IMR-90 (cell line): Measurements from ENCODE around the gene FERMT2. TPM values are rescaled to one million over a fixed set of nuclear protein-coding genes. Genes with fewer than 3 reads are reported as not detected.

Experiments
- ATAC-seq: fragments of 200-7000 bp; cut with Tn5 transposase; 2 replicates; pipeline ENCODE4 v1.9.1; 2020; ENCODE audit warnings: low read depth, mild to moderate bottlenecking, moderate library complexity
- BruUV-seq: library from RNA; stranded (reverse); fragments of 400-500 nt; replicated peaks from 2 replicates; lab custom pipeline; 2021; lab: Mats Ljungman, UMichigan
- CTCF ChIA-PET: fragments of 300-600 bp; formaldehyde crosslinking; extraction: SDS; loops from one replicate; lab custom pipeline; 2021; ENCODE audit warnings: antibody characterized with exemption; lab: Yijun Ruan, JAX
- POLR2A ChIA-PET: fragments of 300-600 bp; sonication (Branson Sonifier 250); formaldehyde crosslinking; loops from one replicate; lab custom pipeline; 2022; ENCODE audit warnings: antibody characterized with exemption; ENCODE audit not compliant: unreplicated experiment; lab: Charles Lee
- DNase-seq: peaks from one replicate; pipeline ENCODE4 v3.0.0; 2013
- H2AFZ ChIP-seq: replicated peaks from 2 replicates; pipeline ENCODE3; 2013; ENCODE audit warnings: low read length, mild to moderate bottlenecking; ENCODE audit not compliant: poor library complexity
- H2AK5ac ChIP-seq: 2 replicates; pipeline ENCODE4 v1.6.1; 2013; ENCODE audit warnings: low read depth, low read length, inconsistent platforms
- H2AK9ac ChIP-seq: replicated peaks from 2 replicates; pipeline ENCODE3; 2013; ENCODE audit warnings: mild to moderate bottlenecking, low read depth, low read length, moderate library complexity; ENCODE audit not compliant: poor library complexity
- H2BK120ac ChIP-seq: 2 replicates; pipeline ENCODE4 v1.6.1; 2013; ENCODE audit warnings: low read depth, low read length, inconsistent platforms
- H2BK15ac ChIP-seq: 3 replicates; pipeline ENCODE4 v1.6.1; 2013; ENCODE audit warnings: low read depth, low read length, inconsistent platforms
- H2BK20ac ChIP-seq: 2 replicates; pipeline ENCODE4 v1.6.1; 2013; ENCODE audit warnings: low read depth, mild to moderate bottlenecking, inconsistent platforms, low read length, moderate library complexity
- H2BK5ac ChIP-seq: 2 replicates; pipeline ENCODE4 v1.6.1; 2013; ENCODE audit warnings: mild to moderate bottlenecking, low read depth, low read length, inconsistent platforms; ENCODE audit not compliant: poor library complexity, severe bottlenecking
- H3K14ac ChIP-seq: replicated peaks from 2 replicates; pipeline ENCODE4 v1.6.1; 2013; ENCODE audit warnings: low read depth, low read length, inconsistent platforms
- H3K18ac ChIP-seq: 2 replicates; pipeline ENCODE4 v1.6.1; 2013; ENCODE audit warnings: low read depth, low read length, control low read depth
- H3K23ac ChIP-seq: 2 replicates; pipeline ENCODE4 v1.6.1; 2013; ENCODE audit warnings: low read depth, low read length, inconsistent platforms
- H3K27ac ChIP-seq: 2 replicates; pipeline ENCODE4 v1.5.1; 2013; ENCODE audit warnings: mild to moderate bottlenecking, control low read depth, low read length; ENCODE audit not compliant: insufficient read depth
- H3K27me3 ChIP-seq: 2 replicates; pipeline ENCODE4 v1.6.1; 2013; ENCODE audit warnings: low read length; ENCODE audit not compliant: control insufficient read depth, insufficient read depth
- H3K36me3 ChIP-seq: 2 replicates; pipeline ENCODE4 v1.6.1; 2013; ENCODE audit warnings: low read length, mixed read lengths; ENCODE audit not compliant: control insufficient read depth, insufficient read depth
- H3K4ac ChIP-seq: 2 replicates; pipeline ENCODE4 v1.6.1; 2013; ENCODE audit warnings: low read depth, low read length, inconsistent platforms
- H3K4me1 ChIP-seq: 2 replicates; pipeline ENCODE4 v1.6.1; 2013; ENCODE audit warnings: low read length, mixed read lengths; ENCODE audit not compliant: control insufficient read depth, insufficient read depth
- H3K4me2 ChIP-seq: 2 replicates; pipeline ENCODE4 v1.6.1; 2013; ENCODE audit warnings: low read depth, mild to moderate bottlenecking, control low read depth, low read length, moderate library complexity
- H3K4me3 ChIP-seq: 2 replicates; pipeline ENCODE4 v1.5.1; 2013; ENCODE audit warnings: low read depth, mild to moderate bottlenecking, control low read depth, low read length, moderate library complexity; ENCODE audit not compliant: insufficient read depth
- H3K56ac ChIP-seq: 2 replicates; pipeline ENCODE4 v1.6.1; 2013; ENCODE audit warnings: low read length, inconsistent platforms; ENCODE audit not compliant: insufficient read depth; ENCODE audit errors: extremely low read depth
- H3K79me1 ChIP-seq, 2 experiments: 2 replicates each; pipeline ENCODE4 v1.6.1; 2013; ENCODE audit warnings: low read length in 2 of 2, inconsistent platforms in 1 of 2, low read depth in 1 of 2
- H3K9ac ChIP-seq: 2 replicates; pipeline ENCODE4 v1.6.1; 2013; ENCODE audit warnings: low read depth, low read length, control low read depth
- H3K9me1 ChIP-seq: 2 replicates; pipeline ENCODE4 v1.6.1; 2013; ENCODE audit warnings: low read length, inconsistent platforms; ENCODE audit not compliant: insufficient read depth
- H3K9me3 ChIP-seq: 2 replicates; pipeline ENCODE4 v1.6.1; 2013; ENCODE audit warnings: low read length; ENCODE audit not compliant: control insufficient read depth, insufficient read depth
- H4K20me1 ChIP-seq: 2 replicates; pipeline ENCODE4 v1.6.1; 2013; ENCODE audit warnings: low read length, inconsistent platforms; ENCODE audit not compliant: insufficient read depth
- H4K5ac ChIP-seq: 2 replicates; pipeline ENCODE4 v1.6.1; 2013; ENCODE audit warnings: mild to moderate bottlenecking, low read depth, low read length, control low read depth
- H4K8ac ChIP-seq, 2 experiments: 2 replicates each; pipeline ENCODE4 v1.6.1; 2013; ENCODE audit warnings: low read depth in 2 of 2, low read length in 2 of 2, control low read depth in 1 of 2, inconsistent platforms in 1 of 2
- H4K91ac ChIP-seq: 2 replicates; pipeline ENCODE4 v1.6.1; 2013; ENCODE audit warnings: low read depth, low read length, inconsistent platforms; ENCODE audit not compliant: insufficient read depth
- BHLHE40 ChIP-seq: fragments of 150-350 bp; IDR thresholded peaks from 2 replicates; pipeline ENCODE4 v1.6.1; 2016; ENCODE audit warnings: mild to moderate bottlenecking, low read depth, low read length
- CEBPB ChIP-seq: IDR thresholded peaks from 2 replicates; pipeline ENCODE4 v1.6.1; 2012; ENCODE audit warnings: low read depth, low read length, improper control_type of control experiment
- CHD1 ChIP-seq: IDR thresholded peaks from 2 replicates; pipeline ENCODE4 v1.6.1; 2012; ENCODE audit warnings: low read depth, low read length, improper control_type of control experiment
- CTCF ChIP-seq: conservative IDR thresholded peaks from 2 replicates; pipeline ENCODE4 v1.5.1; 2012; ENCODE audit warnings: mild to moderate bottlenecking, low read depth, low read length, improper control_type of control experiment
- ELK1 ChIP-seq: fragments of 150-350 bp; IDR thresholded peaks from 2 replicates; pipeline ENCODE4 v1.6.1; 2016; ENCODE audit warnings: low read depth, mild to moderate bottlenecking, low read length, moderate library complexity, borderline replicate concordance
- FOS ChIP-seq: fragments of 150-350 bp; IDR thresholded peaks from 2 replicates; pipeline ENCODE4 v1.6.1; 2016; ENCODE audit warnings: low read depth, low read length
- MAFK ChIP-seq: IDR thresholded peaks from 2 replicates; pipeline ENCODE4 v1.6.1; 2012; ENCODE audit warnings: low read depth, low read length, improper control_type of control experiment
- MAZ ChIP-seq: IDR thresholded peaks from 2 replicates; pipeline ENCODE4 v1.6.1; 2012; ENCODE audit warnings: low read depth, mild to moderate bottlenecking, low read length, improper control_type of control experiment, moderate library complexity, borderline replicate concordance
- MXI1 ChIP-seq: IDR thresholded peaks from 2 replicates; pipeline ENCODE4 v1.6.1; 2012; ENCODE audit warnings: low read depth, mild to moderate bottlenecking, low read length, moderate library complexity, borderline replicate concordance
- NFE2L2 ChIP-seq: fragments of 150-350 bp; IDR thresholded peaks from 2 replicates; pipeline ENCODE4 v1.6.1; 2016; ENCODE audit warnings: low read depth, mild to moderate bottlenecking, low read length
- POLR2A ChIP-seq: IDR thresholded peaks from 2 replicates; pipeline ENCODE4 v1.6.1; 2012; ENCODE audit warnings: mild to moderate bottlenecking, low read depth, low read length
- RAD21 ChIP-seq: IDR thresholded peaks from 2 replicates; pipeline ENCODE4 v1.6.1; 2012; ENCODE audit warnings: low read length, improper control_type of control experiment
- RCOR1 ChIP-seq: IDR thresholded peaks from 2 replicates; pipeline ENCODE4 v1.6.1; 2012; ENCODE audit warnings: mild to moderate bottlenecking, low read length, improper control_type of control experiment; ENCODE audit not compliant: insufficient replicate concordance
- RFX5 ChIP-seq: IDR thresholded peaks from 2 replicates; pipeline ENCODE4 v1.8.0; 2012; ENCODE audit warnings: low read depth, mild to moderate bottlenecking, low read length, moderate library complexity
- SMC3 ChIP-seq: fragments of 150-350 bp; IDR thresholded peaks from 2 replicates; pipeline ENCODE4 v1.6.1; 2016; ENCODE audit warnings: low read depth, mild to moderate bottlenecking, antibody characterized with exemption, low read length, moderate library complexity
- USF2 ChIP-seq: fragments of 150-350 bp; IDR thresholded peaks from 2 replicates; pipeline ENCODE4 v1.6.1; 2017; ENCODE audit warnings: mild to moderate bottlenecking, antibody characterized with exemption, low read length, low read depth
- WGBS, 2 experiments: methylation state at CpG; one replicate each; pipeline versions ENCODE4 v1.1.5 to v1.1.7; 2013; ENCODE audit warnings: missing lambda C conversion rate in 2 of 2; ENCODE audit not compliant: insufficient read length in 1 of 2; ENCODE audit errors: extremely low coverage in 2 of 2; 5-methylcytosine and 5-hydroxymethylcytosine counted together
- dilution Hi-C: fragments of 300-500 bp; cut with HindIII; formaldehyde crosslinking; loops from one replicate; pipeline ENCODE4 v1.14.3; 2018; ENCODE audit warnings: low sequenced_read_pairs; ENCODE audit not compliant: unreplicated experiment
- in situ Hi-C: fragments of 300-500 bp; cut with MboI; formaldehyde crosslinking; loops from 3 replicates; pipeline ENCODE4 v1.14.3; 2019; ENCODE audit warnings: low sequenced_read_pairs, inconsistent platforms, mixed read lengths
- intact Hi-C: fragments of 100-400 bp; cut with micrococcal nuclease; formaldehyde crosslinking; loops from 2 replicates; pipeline ENCODE4 v1.10.0; 2022
- polyA plus RNA-seq, 3 experiments: library from polyadenylated mRNA; depleted of rRNA; stranded (reverse); fragments of >200 nt; gene quantifications; 2 replicates each; pipeline ENCODE4 v1.2.3, GENCODE V29; 2012; ENCODE audit warnings: low replicate concordance in 1 of 3
- total RNA-seq: library from RNA; depleted of rRNA; stranded (reverse); fragments of >200 nt; gene quantifications from 2 replicates; pipeline ENCODE4 v1.2.3, GENCODE V29; 2012

Gene FERMT2
- total and polyA plus RNA-seq, 2 of the 4 experiments (the other 2 are of a cell fraction): 131 to 217 TPM

GRCh38 chr14:52891800-52892199 lies 59.0 kb downstream of the FERMT2 start:
- ATAC-seq (0 out of 2 replicates have a peak, but pooled peaks have one; percentile 16), DNase-seq (no peak)
- no CpG with 5 or more reads among the region's 3 CpGs for WGBS, 2 experiments
- no peak overlapping the region for H3K4me3 ChIP-seq
- peaks cover 25% of the 10 kb centered on the region for H3K36me3 ChIP-seq
- no peak overlapping the region for H4K5ac ChIP-seq
- dilution Hi-C loops (no loop called here), in situ Hi-C loops (no loop called here), intact Hi-C loops (no loop called here)
- H3K18ac ChIP-seq: no peak overlapping the region
- H4K8ac ChIP-seq: peak overlapping the region in 1 of 2 experiments; percentile 8; a peak in 1 of 4 replicates
- H4K20me1 ChIP-seq: peaks cover 41% of the 10 kb centered on the region
- H2BK15ac ChIP-seq: no peak overlapping the region
- no peaks in the 10 kb centered on the region for H3K27me3 ChIP-seq
- no peak overlapping the region for H3K4ac ChIP-seq
- H3K14ac ChIP-seq: no peak overlapping the region
- peaks cover 7% of the 10 kb centered on the region for H3K4me1 ChIP-seq
- H3K23ac ChIP-seq: no peak overlapping the region
- H3K9me3 ChIP-seq: no peaks in the 10 kb centered on the region
- H3K79me1 ChIP-seq: peaks cover 19 to 68% of the 10 kb centered on the region in 2 experiments
- TF ChIP-seq MXI1 (no peak), CHD1 (no peak), RFX5 (no peak), MAZ (no peak), RAD21 (no peak), RCOR1 (no peak), MAFK (no peak), FOS (no peak), CTCF (no peak), CEBPB (no peak), SMC3 (no peak), NFE2L2 (no peak), BHLHE40 (no peak), USF2 (no peak), ELK1 (no peak), POLR2A (no peak)
- no peak overlapping the region for H2BK5ac ChIP-seq
- H3K56ac ChIP-seq: no peak overlapping the region
- no peak overlapping the region for H2AFZ ChIP-seq
- H3K9me1 ChIP-seq: peaks cover 7% of the 10 kb centered on the region; the same call in 1 of the 2 replicates
- H4K91ac ChIP-seq: no peak overlapping the region
- no peak overlapping the region for H3K27ac ChIP-seq
- no TSS peak for BruUV-seq
- no peak overlapping the region for H3K4me2 ChIP-seq
- no peak overlapping the region for H3K9ac ChIP-seq
- no peak overlapping the region for H2AK9ac ChIP-seq
- ChIA-PET POLR2A (no interaction called here), CTCF (no interaction called here)
- H2BK120ac ChIP-seq: no peak overlapping the region
- H2BK20ac ChIP-seq: no peak overlapping the region
- no peak overlapping the region for H2AK5ac ChIP-seq
